Heart left ventricle (tissue), 16 donors: ENCODE results near the gene MAPKAPK3. TPM values are rescaled to one million over a fixed set of nuclear protein-coding genes. Genes with fewer than 3 reads are reported as not detected.

Experiments used
- ATAC-seq, 4 donors: fragments of 200-7000 bp; cut with Tn5 transposase; one replicate each; pipeline ENCODE4 v1.9.1; 2020 to 2022; ENCODE audit warnings: moderate library complexity in 4 of 4, mild to moderate bottlenecking in 3 of 4, moderate number of reproducible peaks in 1 of 4
- DNase-seq, 5 donors: peaks; one replicate each; pipeline ENCODE4 v3.0.0-alpha.2; 2020
- H3K27ac ChIP-seq, 12 donors: fragments of 200-600 bp; sonication (generic) in 4 of 12; one replicate each; pipeline versions ENCODE4 v1.5.0 to v1.8.0; 2016 to 2022; ENCODE audit warnings: mild to moderate bottlenecking in 2 of 12
- H3K27me3 ChIP-seq, 9 donors: fragments of 200-600 bp; sonication (generic) in 2 of 9; one replicate each; pipeline versions ENCODE4 v1.5.1 to v1.8.0; 2016 to 2022; ENCODE audit warnings: mild to moderate bottlenecking in 3 of 9
- H3K36me3 ChIP-seq, 9 donors: fragments of 200-600 bp; sonication (generic) in 2 of 9; one replicate each; pipeline versions ENCODE4 v1.5.0 to v1.8.0; 2018 to 2022; ENCODE audit warnings: mild to moderate bottlenecking in 2 of 9
- H3K4me1 ChIP-seq, 12 donors: fragments of 200-600 bp; sonication (generic) in 4 of 12; one replicate each; pipeline versions ENCODE4 v1.5.0 to v1.8.0; 2016 to 2022; ENCODE audit warnings: mild to moderate bottlenecking in 3 of 12
- H3K4me3 ChIP-seq, 12 donors: fragments of 200-600 bp; sonication (generic) in 4 of 12; one replicate each; pipeline versions ENCODE4 v1.5.0 to v1.8.0; 2017 to 2022; ENCODE audit warnings: mild to moderate bottlenecking in 9 of 12, moderate library complexity in 4 of 12
- H3K9me3 ChIP-seq, 12 donors: fragments of 200-600 bp; sonication (generic) in 4 of 12; one replicate each; pipeline versions ENCODE4 v1.5.0 to v1.8.0; 2016 to 2022; ENCODE audit warnings: mild to moderate bottlenecking in 1 of 12
- CTCF ChIP-seq, 12 donors: fragments of 200-600 bp; sonication (generic) in 4 of 12; IDR thresholded peaks; one replicate each; pipeline versions ENCODE4 v1.5.0 to v1.8.0; 2018 to 2022; ENCODE audit warnings: antibody characterized with exemption in 12 of 12, mild to moderate bottlenecking in 5 of 12
- POLR2A ChIP-seq, 2 donors: fragments of 450-650 bp; IDR thresholded peaks; one replicate each; pipeline ENCODE4 v1.6.1; 2017; ENCODE audit warnings: antibody characterized with exemption in 2 of 2, mild to moderate bottlenecking in 2 of 2, moderate library complexity in 2 of 2
- WGBS, 4 donors: extraction: QIAGEN DNeasy Blood & Tissue Kit in 2 of 4; methylation state at CpG; one replicate each; pipeline versions ENCODE4 v1.1.5 to v1.1.7; 2013 to 2018; 5-methylcytosine and 5-hydroxymethylcytosine counted together
- intact Hi-C, 10 donors: fragments of 100-400 bp; cut with DNase I; formaldehyde crosslinking; loops; one replicate each; pipeline versions ENCODE4 v1.11.1 to v1.14.2; 2022
- polyA plus RNA-seq, 2 donors: library from polyadenylated mRNA; stranded (reverse); fragments of 200-250 nt; gene quantifications; one replicate each; pipeline ENCODE4 v1.2.3, GENCODE V29; 2013
- total RNA-seq, 9 donors: library from RNA; depleted of rRNA in 2 of 9; stranded (reverse); fragments of >200 nt in 2 of 9; fragmentation: NEBNext Ultra II Directional in 3 of 9; extraction: Animal tissue kit (Norgen Biotek cat#: 25700) in 3 of 9; gene quantifications; one replicate each; pipeline versions ENCODE4 v1.1.0 to v1.2.4, GENCODE V29; 2016 to 2023
- donor health status: ischemic (EF 13 %, LVEDD 7.1; RV severe dilation, severe dysfunction).
- donor health status: healthy with polysubstance abuse.
- donor health status: DM: no; HTN: yes; CAD: no.
- donor health status: DM: no; HTN: no; CAD: no.
- donor health status: ischemic (EF 25% LVEDD 6.9; RV normal size, moderate dysfunction).
- donor health status: ischemic (EF 25% LVEDD 5.7; RV mildly dilated, moderate dysfunction).
- donor health status: healthy.
- donor health status: DM: yes; HTN: yes; CAD: no.
- donor health status: ischemic (EF 35%, LVEDD 5.7; RV mildly dilated, moderate dysfunction).
- donor health status: nonischemic (EF 11% LVEDD 7.7; RV severe dilation, severe dysfunction).
- donor health status: DM: yes; HTN: yes; CAD: no.
- donor health status: PGD.
- donor health status: ischemic (EF 29% LVEDD 5.4; RV normal size, mild dysfunction).
- donor health status: nonischemic (EF 23%, LVEDD 6.1; RV moderate dilation, normal function).

MAPKAPK3 gene
- total and polyA plus RNA-seq, 11 donors, result 226 to 398 (median 287) TPM

GRCh38 chr3:50568947-50569749, 47.8 kb upstream of the MAPKAPK3 start, which contains the start of gene HEMK1:
HEMK1 (plus strand) TSS chr3:50569522; CDS start chr3:50571105, 1,583 bp downstream.
- Histone ChIP-seq H3K36me3 (peaks cover 0 to 30% (median 0%) of the 10 kb centered on the region in 9 donors), H3K27ac (peak within 1 kb of the TSS; percentile 70 to 98 (median 95)), H3K4me3 (peak within 1 kb of the TSS; percentile 57 to 95 (median 81)), H3K27me3 (no peaks in the 10 kb centered on the region), H3K9me3 (no peaks in the 10 kb centered on the region), H3K4me1 (peaks cover 0 to 66% (median 34%) of the 10 kb centered on the region in 12 donors)
- ATAC-seq (peak; percentile 87 to 92 (median 89)), DNase-seq (peak; percentile 98 to 99 (median 99))
- intact Hi-C loops, result loop anchor here in 4 of 10 donors (1.0 to 5.0 kb wide), 4 partner anchors 32 to 818 kb away; partner anchors contain the start of gene MANF (in 1 of the 4)
- no peak for TF ChIP-seq CTCF (IDR thresholded peaks at IDR 0.05)
- peak in 1 of 2 donors; percentile 34 for TF ChIP-seq POLR2A (IDR thresholded peaks at IDR 0.05)
- 0 to 1% (median 0%) methylated on average over 31 to 55 of the region's 55 CpGs for WGBS, 4 donors

- intact Hi-C loops, result loop anchor here in 7 of 10 donors (1.0 to 10.0 kb wide), 5 partner anchors 45 to 817 kb away; partner anchors contain the start of gene MANF (in 5 of the 7)
- H3K27me3 ChIP-seq, result no peaks in the 10 kb centered on the region
- WGBS, 4 donors, result 80 to 87% (median 85%) methylated on average over 5 of the region's 5 CpGs
Observed at GRCh38 chr3:50570508-50571279, 46.3 kb upstream of the MAPKAPK3 start.

GRCh38 chr3:50571486-50571885, 45.5 kb upstream of the MAPKAPK3 start:
- DNase-seq, result no peak
- no peak overlapping the region for H3K27ac ChIP-seq
- H3K36me3 ChIP-seq, result peaks cover 0 to 38% (median 0%) of the 10 kb centered on the region in 9 donors
- no peaks in the 10 kb centered on the region for H3K27me3 ChIP-seq
- ATAC-seq, result no peak
- no peak overlapping the region for H3K4me3 ChIP-seq
- intact Hi-C loops, result loop anchor here in 7 of 10 donors (1.0 to 10.0 kb wide), 5 partner anchors 44 to 816 kb away; partner anchors contain the start of gene MANF (in 5 of the 7)
- no peaks in the 10 kb centered on the region for H3K9me3 ChIP-seq
- H3K4me1 ChIP-seq, result peaks cover 0 to 88% (median 30%) of the 10 kb centered on the region in 12 donors
- TF ChIP-seq POLR2A (IDR thresholded peaks at IDR 0.05) (no peak), CTCF (IDR thresholded peaks at IDR 0.05) (no peak)
- WGBS, 4 donors, result 80 to 93% (median 84%) methylated on average over 4 of the region's 4 CpGs

More at GRCh38 chr3:50570508-50571279, 46.3 kb upstream of the MAPKAPK3 start:
- Histone ChIP-seq H3K4me3 (peak overlapping the region in 4 of 12 donors; percentile 70 to 95 (median 85)), H3K36me3 (peaks cover 0 to 33% (median 0%) of the 10 kb centered on the region in 9 donors), H3K9me3 (no peaks in the 10 kb centered on the region), H3K4me1 (peaks cover 0 to 81% (median 32%) of the 10 kb centered on the region in 12 donors), H3K27ac (peak overlapping the region in 4 of 12 donors; percentile 94 to 95 (median 95))
- no peak for ATAC-seq
- TF ChIP-seq CTCF (IDR thresholded peaks at IDR 0.05) (no peak), POLR2A (IDR thresholded peaks at IDR 0.05) (no peak)
- no peak for DNase-seq
